GM21737 (cell line): ENCODE measurements around the gene DOK6.

ENCODE experiments used
- ATAC-seq: cut with Tn5 transposase; IDR thresholded peaks from one replicate; pipeline ENCODE4 v1.9.1; 2021; ENCODE audit warnings: mild to moderate bottlenecking, moderate library complexity; ENCODE audit not compliant: unreplicated experiment

The DOK6 gene

DNA sequence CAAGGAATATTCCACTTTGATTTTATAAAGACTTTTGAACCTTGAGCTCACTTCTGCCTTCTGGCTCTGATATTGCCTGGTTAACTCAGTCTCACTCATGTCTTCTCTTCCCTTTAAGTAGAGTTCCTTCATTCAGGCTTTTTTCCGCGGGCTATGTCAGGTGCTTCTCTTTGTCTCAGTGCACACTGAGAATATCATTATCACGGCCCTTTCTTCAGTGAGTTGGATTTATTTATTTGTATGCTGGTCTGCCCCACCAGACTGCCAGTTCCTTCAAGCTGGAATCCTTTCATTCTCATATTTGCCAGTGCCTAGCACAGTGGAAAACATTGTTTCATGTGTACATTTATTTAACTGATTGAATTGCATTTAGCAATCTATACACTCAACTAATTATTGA is 136.5 kb downstream of the DOK6 start:
- no peak for ATAC-seq

DNA sequence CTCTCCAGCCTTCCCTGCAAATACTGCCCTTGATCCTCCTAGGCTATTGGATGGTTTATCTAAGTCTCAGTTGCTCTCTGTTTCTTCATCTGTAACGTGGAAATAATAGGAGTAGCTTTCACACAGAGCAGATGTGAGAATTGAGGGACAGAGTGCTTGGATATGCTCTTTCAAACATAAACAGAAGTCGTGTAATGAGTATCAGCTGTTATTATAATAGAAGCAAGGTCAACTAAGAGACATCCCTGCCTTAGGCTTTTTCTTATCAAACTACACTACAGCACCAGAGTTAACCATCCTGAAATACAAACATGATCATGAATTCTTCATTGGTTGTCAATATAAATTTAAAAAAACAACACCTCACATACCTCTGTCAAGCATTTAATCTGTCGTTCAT is 138.2 kb downstream of the DOK6 start:
- ATAC-seq: no peak

DNA sequence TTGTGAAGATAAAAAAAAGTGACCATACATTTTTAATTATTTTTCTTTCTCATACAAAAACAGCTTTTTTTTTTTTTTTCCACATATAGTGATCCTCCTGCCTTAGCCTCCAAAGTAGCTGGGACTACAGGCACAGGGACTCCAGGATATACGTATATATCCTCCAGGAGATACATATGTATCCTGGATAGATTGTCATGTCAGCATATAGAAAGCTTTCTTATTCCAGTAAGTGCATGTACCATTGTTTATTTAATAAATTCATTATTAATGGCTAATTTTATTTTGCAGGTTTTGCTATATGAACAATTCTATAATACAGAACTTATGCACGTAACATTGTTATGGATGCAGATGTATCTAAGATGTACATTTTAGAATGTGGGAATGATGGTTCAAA is 138.7 kb downstream of the DOK6 start:
- ATAC-seq: no peak

DNA sequence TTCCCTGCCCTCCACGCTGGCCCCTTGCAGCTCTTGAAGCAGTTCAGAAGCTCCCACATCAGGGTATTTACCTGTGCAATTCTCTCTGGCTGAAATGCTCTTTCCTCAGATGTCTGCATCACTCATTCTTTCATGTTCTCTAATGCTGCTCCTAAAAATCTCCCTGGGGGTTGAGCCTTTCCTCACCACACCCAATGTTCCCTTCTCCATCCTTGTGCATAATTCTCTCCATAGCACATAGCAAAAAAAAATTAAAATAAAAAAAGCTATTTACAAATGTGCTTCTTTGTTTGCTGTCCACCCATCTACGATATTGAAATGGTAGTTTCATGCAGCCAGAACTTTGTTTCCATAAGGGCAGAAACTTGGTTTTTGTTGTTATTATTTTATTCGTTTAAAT is 155.5 kb downstream of the DOK6 start:
- ATAC-seq: no peak

DNA sequence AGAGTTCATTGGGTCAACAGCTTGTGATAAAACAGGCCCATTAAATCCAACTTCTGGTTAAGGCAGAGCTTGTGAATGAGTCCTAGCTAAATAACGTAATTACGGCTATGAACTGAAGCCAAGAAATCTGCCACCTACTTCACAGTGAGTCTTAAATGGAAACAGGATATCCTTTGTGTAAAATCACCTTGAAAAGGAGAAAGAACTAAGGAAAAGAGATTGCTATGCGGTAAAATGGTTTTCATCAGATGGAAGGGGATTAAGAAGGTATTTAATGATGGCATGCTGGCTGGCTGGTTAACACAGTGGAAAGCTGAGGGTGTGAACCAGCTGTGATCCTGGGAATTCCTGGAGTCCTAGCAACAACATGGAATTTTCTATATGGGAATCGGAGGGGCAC is 156.6 kb downstream of the DOK6 start:
- no peak for ATAC-seq

DNA sequence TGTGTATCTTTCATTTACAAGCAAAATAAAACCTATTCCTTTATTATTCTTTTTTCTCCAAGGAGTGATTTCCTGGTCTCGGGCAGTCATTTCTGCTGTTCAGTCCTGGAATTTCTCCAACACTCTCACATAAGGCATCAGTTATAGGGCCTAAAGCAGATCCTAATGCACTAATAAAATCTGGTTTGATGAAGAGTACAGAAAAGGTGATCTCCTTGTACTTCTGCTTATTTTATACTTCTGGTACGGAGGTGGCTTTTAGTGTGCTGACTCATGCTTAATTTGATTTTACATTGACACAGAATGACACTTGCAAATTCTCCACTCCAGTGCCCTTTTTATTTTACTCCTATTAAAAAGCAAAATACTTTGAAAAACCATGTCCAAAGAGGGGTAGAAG is 157.4 kb downstream of the DOK6 start:
- ATAC-seq: no peak

DNA sequence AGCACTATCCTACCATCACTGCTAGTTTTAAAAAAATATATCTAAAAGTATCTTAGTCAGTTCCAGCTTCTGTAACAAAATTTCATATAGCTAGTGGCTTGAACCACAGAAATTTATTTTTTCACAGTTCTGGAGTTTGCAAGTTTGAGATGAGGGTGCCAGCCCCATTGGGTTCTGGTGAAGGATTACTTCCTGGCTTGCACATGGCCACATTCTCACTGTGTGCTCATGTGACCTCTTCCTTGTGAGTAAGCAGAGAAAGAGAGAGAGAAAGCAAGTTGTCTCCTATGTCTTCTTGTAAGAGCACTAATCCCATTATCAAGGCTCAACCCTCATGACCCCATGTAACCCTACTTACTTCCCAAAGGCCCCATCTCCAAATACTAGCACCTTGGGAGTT is 158.9 kb downstream of the DOK6 start:
- no peak for ATAC-seq

DNA sequence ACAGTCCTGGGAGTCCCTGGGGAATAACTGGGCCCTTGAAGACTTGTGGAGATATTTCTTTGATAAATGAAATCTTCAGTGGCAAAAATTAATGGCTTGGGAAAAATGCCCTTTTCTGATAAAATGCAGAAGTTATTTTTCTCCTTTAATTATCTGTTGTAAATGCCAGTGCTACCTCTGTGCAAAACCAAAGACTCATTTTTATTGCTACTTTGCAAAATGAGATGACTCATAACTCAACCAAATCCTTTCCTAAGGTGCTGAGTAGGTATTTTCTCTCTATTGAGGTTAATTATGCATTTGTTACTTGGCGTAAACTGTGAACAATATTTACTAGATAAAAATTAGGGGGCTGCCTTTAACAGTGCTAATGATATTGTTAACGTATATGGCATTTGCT is 163.9 kb downstream of the DOK6 start:
- ATAC-seq: no peak

DNA sequence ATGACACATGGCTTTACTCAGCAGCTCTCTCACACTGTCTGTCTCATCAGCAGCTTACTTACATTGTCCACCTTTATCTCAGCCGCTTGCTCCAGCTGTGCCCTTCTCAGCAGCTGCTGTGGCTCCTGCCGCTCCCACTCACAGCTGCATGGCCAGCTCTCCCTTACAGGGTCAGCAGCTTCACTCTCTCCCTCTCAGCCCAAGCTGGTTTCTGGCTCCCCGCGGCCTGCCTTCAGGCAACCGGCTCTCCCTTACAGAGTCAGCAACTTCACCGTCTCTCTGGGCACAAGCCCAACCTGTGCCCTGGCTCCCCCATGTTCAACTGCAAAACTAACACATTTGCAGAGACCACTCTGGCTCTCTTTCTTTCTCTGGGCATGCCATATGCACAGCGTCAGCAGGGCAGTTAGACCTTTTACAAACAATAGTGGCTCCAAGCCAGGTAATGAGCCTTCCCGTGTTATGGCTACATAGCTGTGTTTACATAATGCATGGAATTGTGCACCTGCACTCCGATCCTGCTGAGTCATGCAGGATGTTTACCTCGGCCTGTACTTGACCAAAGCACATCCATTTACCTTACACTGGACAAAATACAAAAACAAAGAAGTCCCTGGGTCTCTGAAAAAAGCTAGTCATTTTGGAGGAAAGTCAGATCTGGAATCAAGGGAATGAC is 167.3 kb downstream of the DOK6 start:
- no peak for ATAC-seq

DNA sequence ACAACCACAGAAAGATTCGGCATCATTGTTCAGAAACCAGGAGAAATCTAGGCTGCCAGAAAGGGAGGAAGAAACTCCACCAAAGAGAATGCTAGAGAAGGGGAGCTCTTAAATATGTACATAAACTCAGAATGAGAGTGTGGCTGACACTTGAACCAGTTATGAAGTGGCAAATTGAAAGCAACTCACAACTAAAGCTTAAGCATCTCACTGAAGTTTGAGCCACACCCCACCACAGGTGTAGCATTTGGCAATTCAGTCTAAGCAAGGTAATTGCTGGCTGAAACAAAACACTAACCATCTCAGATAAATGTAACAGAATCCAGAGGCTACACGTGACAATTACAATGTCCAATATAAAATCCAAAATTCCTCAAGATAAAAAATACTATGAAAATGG is 168.4 kb downstream of the DOK6 start:
- ATAC-seq: no peak

DNA sequence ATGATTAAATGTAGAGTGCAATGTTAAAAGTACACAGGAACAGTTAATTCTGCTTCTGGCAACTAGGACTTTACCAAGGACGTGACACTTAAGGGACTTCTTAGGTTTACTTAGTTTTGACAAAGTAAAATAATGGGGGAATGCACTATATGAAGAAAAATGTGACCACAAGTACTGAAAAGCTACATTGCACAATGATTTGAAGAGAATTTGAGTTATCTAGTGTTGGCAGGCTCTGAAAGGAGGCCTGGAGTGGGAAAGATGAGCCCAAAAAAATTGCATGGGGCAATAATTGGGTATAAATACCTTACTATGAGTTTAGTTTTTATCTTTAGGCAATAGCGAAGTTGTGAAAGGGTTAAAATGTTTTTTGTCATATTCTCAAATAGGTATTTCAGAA is 173.7 kb downstream of the DOK6 start:
- ATAC-seq: no peak

DNA sequence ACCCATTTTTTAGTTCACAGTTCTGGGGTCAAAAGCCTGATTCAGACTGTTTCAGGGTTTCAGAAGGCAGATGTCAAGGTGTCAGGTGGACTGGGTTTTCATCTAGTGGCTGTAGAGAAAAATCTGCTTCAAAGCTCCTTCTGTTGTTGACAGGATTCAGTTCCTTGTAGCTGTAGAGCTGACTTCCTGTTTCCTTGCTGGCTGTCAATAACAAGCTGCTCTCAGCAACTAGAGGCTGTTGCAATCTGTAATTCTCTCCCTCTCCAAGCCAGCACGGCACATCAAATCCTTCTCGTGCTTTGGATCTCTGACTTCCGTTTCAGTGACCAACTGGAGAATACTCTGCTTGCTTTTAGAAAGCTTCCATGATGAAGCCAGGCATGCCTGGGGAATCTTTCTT is 179.4 kb downstream of the DOK6 start:
- peak; percentile 74 for ATAC-seq

DNA sequence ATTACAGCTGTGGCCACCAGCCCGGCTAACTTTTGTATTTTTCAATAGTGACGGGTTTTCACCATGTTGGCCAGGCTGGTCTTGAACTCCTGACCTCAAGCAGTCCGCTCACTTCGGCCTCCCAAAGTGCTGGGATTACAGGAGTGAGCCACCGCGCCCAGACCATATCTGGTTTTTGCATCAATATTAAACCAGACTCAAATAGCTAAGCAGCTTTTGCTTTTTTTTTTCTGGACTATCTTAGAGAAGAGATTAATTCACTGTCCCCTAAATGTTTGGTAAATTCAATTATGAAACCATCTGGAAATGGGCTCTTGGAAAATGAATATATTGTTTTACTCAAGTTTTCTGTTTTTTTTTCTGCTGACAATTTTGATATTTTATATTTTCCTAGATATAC is 183.7 kb downstream of the DOK6 start:
- ATAC-seq: no peak

DNA sequence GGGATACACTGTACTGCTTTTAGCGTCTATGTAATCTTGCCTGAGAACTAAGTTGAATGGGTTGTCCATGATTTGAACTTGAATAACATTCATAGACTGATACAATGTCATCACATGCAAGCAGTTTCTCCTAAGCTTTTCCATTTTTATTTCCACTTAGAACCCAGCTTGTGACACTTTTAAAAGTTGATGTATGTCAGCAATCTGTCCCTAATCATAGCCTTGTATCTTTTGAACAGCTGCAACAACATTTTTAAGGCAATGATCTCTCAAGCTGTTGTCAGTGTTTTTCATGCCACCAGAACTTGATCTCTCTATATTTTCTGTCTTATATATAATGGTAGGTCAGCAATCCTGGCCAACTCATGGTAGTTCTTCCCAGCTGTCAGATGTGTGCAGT is 185.0 kb downstream of the DOK6 start:
- ATAC-seq: no peak

DNA sequence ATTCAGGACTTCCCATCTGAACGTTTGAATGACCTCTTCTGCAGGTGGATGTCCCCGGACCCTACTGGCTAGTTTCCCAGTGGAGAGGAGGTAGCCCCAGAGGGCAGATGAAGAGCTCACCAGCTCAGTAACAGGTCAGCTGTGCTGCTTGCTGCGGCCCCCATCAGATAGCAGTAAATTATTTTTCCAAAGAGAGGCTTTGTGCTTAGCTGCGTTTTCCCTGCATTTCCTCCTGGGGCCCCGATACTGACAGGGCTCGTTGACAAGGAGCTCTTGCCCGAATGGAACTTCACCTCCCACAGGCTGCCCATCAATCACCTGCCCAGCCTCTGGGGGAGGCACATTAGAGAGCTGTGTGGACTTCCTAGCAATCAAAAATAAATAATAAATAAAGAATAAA is 185.8 kb downstream of the DOK6 start:
- ATAC-seq: no peak

DNA sequence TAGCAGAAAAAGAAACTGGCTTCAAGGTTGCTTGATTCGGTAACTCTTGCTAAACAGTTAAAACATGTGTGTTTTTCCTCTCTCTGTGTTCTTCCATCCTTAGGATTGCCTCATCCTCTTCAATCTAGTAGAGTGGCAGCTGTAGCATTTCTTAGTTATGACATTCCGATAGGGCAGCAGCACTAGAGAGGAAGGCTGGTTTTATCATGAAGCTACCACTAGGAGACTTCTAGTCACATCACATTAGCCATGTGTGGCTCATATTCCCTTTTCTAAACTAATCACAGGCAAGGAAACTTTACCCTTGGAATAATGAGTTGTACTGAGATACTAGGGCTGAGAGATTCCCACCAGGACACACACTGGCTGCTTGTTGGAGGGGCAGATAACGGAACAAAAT is 187.6 kb downstream of the DOK6 start:
- ATAC-seq: no peak

DNA sequence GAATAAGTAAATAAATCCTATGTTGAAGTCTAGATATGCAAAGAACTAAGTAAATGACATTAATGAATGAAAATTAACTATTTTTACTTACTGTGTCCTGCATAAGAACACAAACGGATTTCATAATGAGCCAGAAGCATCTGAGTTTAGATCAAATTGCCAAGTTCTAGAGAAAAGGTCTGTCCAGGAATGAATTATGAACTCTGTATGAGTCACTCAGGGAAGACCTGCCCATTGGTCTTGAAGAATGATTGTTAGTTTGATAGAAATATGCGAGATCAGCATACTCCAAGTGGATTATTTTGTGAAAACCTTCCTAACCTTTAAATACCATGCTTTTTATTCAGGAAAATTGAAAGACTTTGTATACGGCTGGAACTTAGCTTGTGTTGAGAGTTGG is 189.5 kb downstream of the DOK6 start:
- ATAC-seq: no peak

DNA sequence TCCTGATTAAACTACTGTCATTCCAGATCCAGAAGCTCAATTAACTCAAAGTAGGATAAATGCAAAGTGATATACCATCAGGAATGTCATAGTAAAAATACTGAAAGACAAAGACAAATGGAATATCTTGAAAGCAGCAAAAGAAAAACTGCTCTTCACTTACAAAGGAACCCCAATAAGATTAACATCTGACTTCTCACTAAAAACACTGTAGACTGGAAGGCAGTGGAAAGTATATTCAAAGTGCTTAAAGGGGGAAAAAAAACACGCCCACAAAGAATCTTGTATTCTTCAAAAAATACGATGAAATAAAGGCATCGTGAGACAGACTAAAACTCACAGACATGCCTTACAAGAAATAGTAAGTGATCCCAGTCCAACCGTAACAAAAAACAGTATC is 195.7 kb downstream of the DOK6 start:
- no peak for ATAC-seq

DNA sequence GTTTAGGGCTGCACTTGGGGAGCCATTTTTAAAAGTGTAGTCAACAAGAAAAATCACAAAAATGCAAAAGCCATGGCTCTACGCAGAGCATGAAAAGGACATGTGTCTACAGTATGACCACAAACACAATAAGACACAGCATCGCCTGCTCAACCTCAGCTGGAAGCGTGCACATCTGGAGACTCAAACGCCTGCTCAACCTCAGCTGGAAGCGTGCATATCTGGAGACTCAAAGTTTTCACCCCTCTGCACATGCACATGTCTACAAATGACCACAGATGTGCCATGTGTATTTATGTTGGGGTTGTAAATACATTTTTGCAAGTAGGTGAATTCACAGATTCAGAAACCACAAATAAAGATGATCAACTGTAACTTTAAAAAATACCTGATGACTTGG is 196.9 kb downstream of the DOK6 start:
- no peak for ATAC-seq

DNA sequence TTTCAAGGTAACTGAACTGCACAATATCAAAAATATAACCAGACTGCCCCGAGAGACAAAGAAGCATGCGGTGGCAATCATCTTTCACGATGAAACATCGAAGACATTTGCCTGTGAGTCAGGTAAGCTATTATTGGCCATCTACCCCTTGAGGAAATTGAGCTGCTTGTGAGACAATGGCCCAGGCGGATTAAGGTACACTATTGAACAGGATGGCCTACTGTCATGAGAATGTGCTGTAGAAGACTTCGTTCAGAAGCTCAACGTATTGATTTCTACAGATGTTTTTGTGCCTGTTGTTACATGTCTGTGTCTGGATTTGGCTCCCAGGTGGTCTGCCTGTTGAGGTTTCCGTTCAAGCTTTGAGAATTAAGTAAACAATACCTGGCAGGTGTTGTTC is 198.7 kb downstream of the DOK6 start:
- ATAC-seq: no peak

DNA sequence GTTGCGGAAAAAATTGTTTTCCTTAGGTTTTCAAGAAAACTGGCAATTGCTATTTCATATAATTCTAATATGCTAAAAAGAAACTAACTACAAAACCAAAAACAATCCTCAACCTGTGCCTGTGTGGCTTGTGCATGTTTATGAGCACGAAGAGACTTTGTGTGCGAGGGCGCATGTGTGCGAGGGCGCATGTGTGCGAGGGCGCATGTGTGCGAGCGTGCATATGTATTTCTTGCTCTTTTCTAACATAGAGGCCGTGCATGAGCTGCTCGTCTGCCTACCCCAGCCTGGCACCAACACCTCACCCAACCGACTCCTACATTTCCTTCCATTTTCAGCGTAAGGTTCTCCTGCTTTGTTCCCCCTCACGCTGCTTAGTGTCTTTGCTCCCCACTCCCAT is 211.6 kb downstream of the DOK6 start:
- no peak for ATAC-seq

DNA sequence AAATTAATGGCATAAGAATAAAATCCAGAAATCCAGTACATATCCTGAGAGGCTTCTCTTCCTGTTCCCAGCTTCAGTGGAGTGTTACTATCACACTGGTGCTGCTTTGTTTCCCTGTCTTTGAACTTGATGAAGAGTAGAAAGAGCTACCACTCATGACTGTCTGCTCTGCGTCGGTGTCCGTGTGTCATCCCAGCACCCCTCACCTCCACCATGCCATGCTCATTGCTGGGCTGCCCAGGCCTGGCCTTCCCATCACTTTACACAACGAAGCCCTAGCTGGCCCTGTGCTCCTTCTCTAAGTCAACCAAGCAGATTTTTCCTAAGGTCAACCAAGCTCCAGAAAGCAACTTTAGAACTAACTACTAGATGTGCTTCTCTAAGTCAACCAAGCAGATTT is 215.4 kb downstream of the DOK6 start:
- no peak for ATAC-seq

DNA sequence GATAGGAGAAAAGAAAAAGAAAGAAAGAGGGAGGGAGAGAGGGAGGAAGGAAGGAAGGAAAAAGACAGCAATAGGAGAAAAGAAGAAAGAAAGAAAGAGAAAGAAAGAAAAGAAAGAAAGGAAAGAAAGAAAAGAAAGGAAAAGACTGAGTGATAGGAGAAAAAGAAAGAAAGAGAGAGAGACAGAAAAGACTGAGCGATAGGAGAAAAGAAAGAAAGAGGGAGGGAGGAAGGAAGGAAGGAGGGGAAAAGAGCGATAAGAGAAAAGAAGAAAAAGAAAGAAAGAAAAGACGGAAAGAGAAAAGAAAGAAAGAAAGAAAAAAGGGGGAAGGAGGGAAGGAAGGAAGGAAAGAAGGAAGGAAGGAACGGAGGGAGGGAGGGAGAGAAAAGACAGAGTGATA is 216.7 kb downstream of the DOK6 start:
- ATAC-seq: no peak

DNA sequence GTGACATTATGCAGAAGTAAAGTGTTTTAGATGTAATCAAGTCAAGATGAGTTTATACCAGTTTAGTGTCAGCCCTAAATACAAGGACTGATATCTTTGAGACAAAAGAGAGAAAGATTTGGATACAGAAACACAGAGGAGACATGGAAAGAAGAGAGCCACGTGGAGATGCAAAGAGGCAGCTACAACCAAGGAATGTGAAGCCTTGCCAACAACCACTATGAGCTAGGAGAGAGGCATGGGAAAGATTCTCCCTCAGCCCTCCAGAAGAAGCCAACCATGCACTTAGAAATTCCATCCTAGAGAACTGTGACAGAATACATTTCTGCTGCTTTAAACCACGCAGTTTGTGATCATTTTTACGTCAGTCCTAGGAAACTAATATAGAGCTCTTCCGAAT is 217.2 kb downstream of the DOK6 start:
- ATAC-seq: no peak
